HG02763 (cell line): Measurements from ENCODE around the gene NTF3.

ENCODE experiments used
- ATAC-seq: cut with Tn5 transposase; IDR thresholded peaks from one replicate; pipeline ENCODE4 v1.9.1; 2021; ENCODE audit warnings: mild to moderate bottlenecking, moderate library complexity; ENCODE audit not compliant: unreplicated experiment

The NTF3 gene

GRCh38 chr12:5485454-5485853 lies 53.5 kb downstream of the NTF3 start:
- ATAC-seq: no peak

GRCh38 chr12:5487076-5487475 lies 55.2 kb downstream of the NTF3 start:
- no peak for ATAC-seq

GRCh38 chr12:5487948-5488625 lies 56.2 kb downstream of the NTF3 start:
- no peak for ATAC-seq

GRCh38 chr12:5488626-5488955 lies 56.7 kb downstream of the NTF3 start:
- ATAC-seq: no peak

GRCh38 chr12:5489017-5489416 lies 57.1 kb downstream of the NTF3 start:
- no peak for ATAC-seq

GRCh38 chr12:5489760-5490406 lies 58.0 kb downstream of the NTF3 start:
- no peak for ATAC-seq

GRCh38 chr12:5492562-5492961 lies 60.7 kb downstream of the NTF3 start:
- no peak for ATAC-seq

GRCh38 chr12:5493018-5493417 lies 61.1 kb downstream of the NTF3 start:
- no peak for ATAC-seq

GRCh38 chr12:5494343-5494742 lies 62.4 kb downstream of the NTF3 start:
- no peak for ATAC-seq

- ATAC-seq: no peak
Measured at GRCh38 chr12:5497329-5498053, 65.6 kb downstream of the NTF3 start.

- ATAC-seq: no peak
Measured at GRCh38 chr12:5498076-5498475, 66.2 kb downstream of the NTF3 start.

GRCh38 chr12:5498806-5499205 lies 66.9 kb downstream of the NTF3 start:
- ATAC-seq: no peak

- no peak for ATAC-seq
Measured at GRCh38 chr12:5499566-5500330, 67.8 kb downstream of the NTF3 start.

GRCh38 chr12:5500331-5500659 lies 68.4 kb downstream of the NTF3 start:
- no peak for ATAC-seq

- no peak for ATAC-seq
Measured at GRCh38 chr12:5503774-5504173, 71.9 kb downstream of the NTF3 start.

GRCh38 chr12:5505116-5505515 lies 73.2 kb downstream of the NTF3 start:
- no peak for ATAC-seq

GRCh38 chr12:5505751-5506150 lies 73.8 kb downstream of the NTF3 start:
- no peak for ATAC-seq

- no peak for ATAC-seq
Measured at GRCh38 chr12:5506295-5506694, 74.4 kb downstream of the NTF3 start.

- no peak for ATAC-seq
Measured at GRCh38 chr12:5506821-5507231, 74.9 kb downstream of the NTF3 start.

- no peak for ATAC-seq
Measured at GRCh38 chr12:5507401-5507935, 75.6 kb downstream of the NTF3 start.

- ATAC-seq: no peak
Measured at GRCh38 chr12:5507944-5508343, 76.0 kb downstream of the NTF3 start.
